Activated CD8-positive, alpha-beta T cell treated with anti-CD3 and anti-CD28 coated beads, Interleukin-2, amount 10 ng/mL, durations not matched to agents 7 days and 5 days (primary cell): Measurements from ENCODE around the gene CLCA4. TPM values are rescaled to one million over a fixed set of nuclear protein-coding genes. Genes with fewer than 3 reads are reported as not detected.

ENCODE experiments used
- ATAC-seq: fragments of 150-1000 bp; cut with Tn5 transposase; one replicate; pipeline ENCODE4 v1.10.0; 2021; ENCODE audit warnings: moderate library complexity
- CTCF ChIA-PET: fragments of 350-600 bp; sonication (Branson Sonifier 250); formaldehyde crosslinking; loops from one replicate; lab custom pipeline; 2021; ENCODE audit warnings: antibody characterized with exemption; lab: Charles Lee
- POLR2A ChIA-PET: fragments of 350-600 bp; sonication (Branson Sonifier 250); formaldehyde crosslinking; loops from one replicate; lab custom pipeline; 2021; ENCODE audit warnings: antibody characterized with exemption; lab: Charles Lee
- DNase-seq: peaks from one replicate; pipeline ENCODE4 v3.0.0-alpha.2; 2020
- H3K27ac Mint-ChIP-seq: one replicate; pipeline ENCODE4 v1.8.0; 2021; ENCODE audit warnings: mild to moderate bottlenecking, mixed read lengths
- H3K27me3 Mint-ChIP-seq: one replicate; pipeline ENCODE4 v1.8.0; 2021; ENCODE audit warnings: low read depth, mixed read lengths
- H3K36me3 Mint-ChIP-seq: one replicate; pipeline ENCODE4 v1.8.0; 2021; ENCODE audit warnings: low read depth, mixed read lengths
- H3K4me1 Mint-ChIP-seq: one replicate; pipeline ENCODE4 v1.8.0; 2021; ENCODE audit warnings: low read depth, mixed read lengths
- H3K4me3 Mint-ChIP-seq: one replicate; pipeline ENCODE4 v1.8.0; 2021; ENCODE audit warnings: mild to moderate bottlenecking, mixed read lengths
- H3K9me3 Mint-ChIP-seq: one replicate; pipeline ENCODE4 v1.8.0; 2022; ENCODE audit warnings: mixed read lengths; ENCODE audit not compliant: insufficient read depth
- total RNA-seq, 2 experiments: library from RNA; stranded (reverse); gene quantifications; one replicate each; pipeline ENCODE4 v1.2.3, GENCODE V29; 2021

Gene CLCA4
- total RNA-seq, 2 experiments from 2014 or later: not detected

GRCh38 chr1:86530211-86530845, 16.6 kb upstream of the CLCA4 start:
- Mint-ChIP-seq H3K36me3 (no peaks in the 10 kb centered on the region), H3K9me3 (no peaks in the 10 kb centered on the region), H3K4me3 (no peak overlapping the region), H3K27ac (no peak overlapping the region), H3K4me1 (no peaks in the 10 kb centered on the region), H3K27me3 (peaks cover 13% of the 10 kb centered on the region)
- ATAC-seq: no peak
- no peak for DNase-seq
- ChIA-PET POLR2A (no interaction called here), CTCF (no interaction called here)

DNA sequence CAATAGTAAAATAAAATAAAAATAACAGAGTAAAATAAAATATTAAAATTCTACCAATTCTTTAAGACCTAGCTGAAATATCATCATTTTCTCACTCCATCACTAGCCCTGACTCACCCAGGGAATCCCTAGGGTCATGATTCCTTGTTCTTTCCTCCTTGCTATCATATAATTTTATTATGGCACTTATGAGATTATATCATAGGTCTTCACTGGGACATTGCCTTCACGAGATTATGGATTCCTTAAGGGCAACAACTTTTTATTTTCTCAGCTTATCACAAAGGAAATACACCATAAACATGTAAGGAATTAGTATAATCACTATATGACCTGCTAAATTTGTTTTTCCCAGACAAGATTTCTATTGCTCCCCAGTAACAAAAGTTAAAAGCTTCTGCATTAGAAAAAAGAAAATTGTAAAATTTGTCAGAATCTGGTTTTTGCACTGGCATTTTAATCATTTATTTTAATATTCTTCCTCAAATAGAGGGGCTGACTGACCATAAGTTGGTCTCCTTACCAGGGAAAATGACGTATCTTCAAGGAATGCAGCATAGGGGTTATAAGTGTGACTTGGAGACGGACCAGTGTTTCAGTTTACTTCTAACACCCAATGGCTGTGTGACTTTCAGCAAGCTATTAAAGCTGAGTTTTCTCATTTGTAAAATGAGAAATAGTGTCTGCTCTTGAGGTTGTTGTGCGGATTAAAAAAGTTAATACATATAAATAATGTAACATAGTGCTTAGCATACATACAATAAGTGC, 8.8 kb upstream of the CLCA4 start:
- POLR2A ChIA-PET: no interaction called here
- no peak for DNase-seq
- Mint-ChIP-seq H3K4me1 (no peaks in the 10 kb centered on the region), H3K9me3 (no peaks in the 10 kb centered on the region), H3K27ac (no peak overlapping the region), H3K27me3 (peaks cover 13% of the 10 kb centered on the region), H3K36me3 (no peaks in the 10 kb centered on the region), H3K4me3 (no peak overlapping the region)
- CTCF ChIA-PET: interaction anchor here (1.6 kb wide), 1 partner anchor 31 kb away, joined by 4 read pairs; no protein-coding TSS in a partner anchor
- ATAC-seq: no peak

- H3K9me3 Mint-ChIP-seq: no peaks in the 10 kb centered on the region
- ChIA-PET CTCF (interaction anchor here (1.6 kb wide), 1 partner anchor 32 kb away, joined by 4 read pairs; no protein-coding TSS in a partner anchor), POLR2A (no interaction called here)
- DNase-seq: no peak
- H3K27ac Mint-ChIP-seq: no peak overlapping the region
- ATAC-seq: no peak
- peaks cover 8% of the 10 kb centered on the region for H3K27me3 Mint-ChIP-seq
- no peaks in the 10 kb centered on the region for H3K36me3 Mint-ChIP-seq
- no peak overlapping the region for H3K4me3 Mint-ChIP-seq
- no peaks in the 10 kb centered on the region for H3K4me1 Mint-ChIP-seq
Observed at GRCh38 chr1:86538775-86539174, 8.1 kb upstream of the CLCA4 start.

DNA sequence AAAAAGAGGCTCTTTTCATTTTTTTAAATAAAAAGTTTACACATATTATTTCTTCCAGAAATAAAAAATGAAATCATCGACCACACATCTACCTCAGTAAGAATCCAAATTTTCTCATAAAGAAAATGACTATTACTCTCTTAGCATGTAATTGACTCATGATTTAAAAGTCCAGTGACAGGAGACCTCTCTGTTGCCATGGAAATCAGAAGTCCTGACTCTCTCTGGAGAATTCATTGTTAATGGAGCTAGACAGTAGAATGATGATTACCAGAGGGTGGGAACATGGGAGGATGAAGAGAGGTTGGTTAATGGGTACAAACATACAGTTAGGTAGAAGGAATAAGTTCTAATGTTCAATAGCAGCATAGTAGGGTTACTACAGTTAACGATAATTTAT, 5.0 kb upstream of the CLCA4 start:
- no peak for DNase-seq
- no peaks in the 10 kb centered on the region for H3K36me3 Mint-ChIP-seq
- POLR2A ChIA-PET: no interaction called here
- H3K4me1 Mint-ChIP-seq: no peaks in the 10 kb centered on the region
- no peak overlapping the region for H3K4me3 Mint-ChIP-seq
- no peak overlapping the region for H3K27ac Mint-ChIP-seq
- no peaks in the 10 kb centered on the region for H3K9me3 Mint-ChIP-seq
- CTCF ChIA-PET: interaction anchor here (0.9 kb wide), 1 partner anchor 43 kb away, joined by 3 read pairs; no protein-coding TSS in a partner anchor
- H3K27me3 Mint-ChIP-seq: peaks cover 2% of the 10 kb centered on the region
- no peak for ATAC-seq

DNA sequence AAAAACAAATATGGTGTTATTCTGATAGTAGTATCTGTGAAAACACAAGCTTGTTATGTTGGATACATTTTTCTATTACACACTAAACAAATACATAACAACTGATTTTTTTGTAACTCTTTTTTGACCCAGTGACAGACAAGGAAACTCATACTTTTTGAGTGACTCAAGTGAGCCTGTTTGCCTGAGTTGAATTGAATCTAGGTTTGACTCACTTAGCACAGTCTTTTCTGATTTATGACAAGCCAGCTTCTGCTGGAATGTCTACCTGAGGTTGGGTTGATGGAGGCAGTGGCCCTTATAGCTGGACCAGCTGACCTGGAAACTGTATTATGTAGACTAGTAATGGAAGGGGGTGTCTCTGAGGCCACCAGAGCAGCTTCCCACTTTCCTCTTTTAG, 4.2 kb upstream of the CLCA4 start:
- Mint-ChIP-seq H3K27ac (no peak overlapping the region), H3K27me3 (peaks cover 2% of the 10 kb centered on the region)
- POLR2A ChIA-PET: no interaction called here

DNA sequence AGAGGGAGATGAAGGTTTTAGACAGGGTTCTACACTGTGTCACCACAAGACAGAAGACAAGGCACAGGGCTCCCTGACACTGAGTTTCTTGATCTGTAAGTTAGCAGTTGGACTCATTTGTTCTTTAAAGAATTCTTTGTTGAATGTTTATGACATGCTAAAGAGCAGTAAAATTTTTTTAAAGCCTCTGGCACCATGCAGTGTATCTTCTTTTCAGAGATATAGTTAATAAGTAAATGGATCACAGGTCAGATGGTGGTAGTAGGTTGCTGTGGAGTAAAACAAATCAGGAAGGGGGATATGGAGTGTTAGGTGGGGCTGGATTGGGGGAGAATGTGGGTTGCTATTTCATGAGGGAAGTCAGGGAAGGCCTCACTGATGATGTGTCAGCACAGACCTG, 2.0 kb downstream of the CLCA4 start:
- Mint-ChIP-seq H3K27me3 (peaks cover 2% of the 10 kb centered on the region), H3K27ac (no peak overlapping the region), H3K36me3 (no peaks in the 10 kb centered on the region), H3K4me3 (no peak overlapping the region), H3K9me3 (no peaks in the 10 kb centered on the region), H3K4me1 (no peaks in the 10 kb centered on the region)
- DNase-seq: no peak
- ChIA-PET CTCF (no interaction called here), POLR2A (no interaction called here)
- no peak for ATAC-seq

More for the DNA sequence above, 4.2 kb upstream of the CLCA4 start:
- H3K4me3 Mint-ChIP-seq: no peak overlapping the region
- no peaks in the 10 kb centered on the region for H3K4me1 Mint-ChIP-seq
- DNase-seq: no peak
- no peak for ATAC-seq
- no peaks in the 10 kb centered on the region for H3K9me3 Mint-ChIP-seq
- CTCF ChIA-PET: interaction anchor here (0.9 to 1.0 kb wide), 2 partner anchors 34 to 43 kb away, joined by 3 to 4 read pairs; no protein-coding TSS in a partner anchor
- H3K36me3 Mint-ChIP-seq: no peaks in the 10 kb centered on the region

- Mint-ChIP-seq H3K4me1 (no peaks in the 10 kb centered on the region), H3K4me3 (no peak overlapping the region), H3K27me3 (no peaks in the 10 kb centered on the region), H3K36me3 (no peaks in the 10 kb centered on the region), H3K27ac (no peak overlapping the region), H3K9me3 (no peaks in the 10 kb centered on the region)
- ChIA-PET POLR2A (no interaction called here), CTCF (no interaction called here)
- ATAC-seq (no peak), DNase-seq (no peak)
Observed at GRCh38 chr1:86551305-86551704, 4.4 kb downstream of the CLCA4 start.

DNA sequence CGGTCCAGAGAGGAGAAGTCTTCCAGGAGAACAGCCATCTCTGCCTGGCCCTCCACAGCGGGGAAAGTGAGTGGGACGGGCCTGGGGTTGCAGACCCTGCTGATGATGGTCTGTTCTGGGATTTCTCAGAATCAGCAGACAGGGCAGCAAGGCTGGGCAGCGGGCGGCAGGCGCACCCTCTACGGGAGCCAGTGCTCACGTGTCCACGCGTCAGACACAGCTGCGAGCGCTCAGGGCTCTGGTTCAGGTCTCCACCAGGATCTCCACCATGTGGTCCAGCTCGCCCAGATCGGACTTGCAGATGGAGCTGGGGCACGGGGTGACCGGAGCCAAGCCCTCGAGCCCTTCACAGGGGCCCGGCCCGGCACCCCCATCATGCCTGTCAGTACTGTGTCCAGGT, 5.5 kb downstream of the CLCA4 start:
- DNase-seq (no peak), ATAC-seq (no peak)
- Mint-ChIP-seq H3K36me3 (no peaks in the 10 kb centered on the region), H3K4me1 (no peaks in the 10 kb centered on the region), H3K9me3 (no peaks in the 10 kb centered on the region), H3K4me3 (no peak overlapping the region), H3K27ac (no peak overlapping the region), H3K27me3 (no peaks in the 10 kb centered on the region)
- ChIA-PET CTCF (no interaction called here), POLR2A (no interaction called here)

DNA sequence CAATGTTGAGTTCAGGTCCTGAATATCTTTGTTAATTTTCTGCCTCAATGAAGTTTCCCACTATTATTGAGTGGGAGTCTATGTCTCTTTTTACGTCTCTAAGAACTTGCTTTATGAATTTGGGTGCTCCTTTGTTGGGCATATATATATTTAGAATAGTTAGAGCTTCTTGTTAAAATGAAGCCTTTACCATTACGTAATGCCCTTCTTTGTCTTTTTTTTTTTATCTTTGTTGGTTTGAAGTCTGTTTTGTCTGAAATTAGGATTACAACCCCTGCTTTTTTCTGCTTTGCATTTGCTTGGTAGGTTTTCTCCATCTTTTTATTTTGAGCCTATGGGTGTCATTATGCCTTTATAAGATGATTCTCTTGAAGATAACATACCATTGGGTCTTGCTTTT, 10.9 kb downstream of the CLCA4 start:
- H3K27me3 Mint-ChIP-seq: no peaks in the 10 kb centered on the region
- no peak for ATAC-seq
- no peak for DNase-seq
- ChIA-PET CTCF (no interaction called here), POLR2A (no interaction called here)
- H3K9me3 Mint-ChIP-seq: peaks cover 16% of the 10 kb centered on the region
- H3K36me3 Mint-ChIP-seq: no peaks in the 10 kb centered on the region
- H3K27ac Mint-ChIP-seq: no peak overlapping the region
- H3K4me1 Mint-ChIP-seq: no peaks in the 10 kb centered on the region
- no peak overlapping the region for H3K4me3 Mint-ChIP-seq

- ChIA-PET POLR2A (no interaction called here), CTCF (no interaction called here)
- ATAC-seq (no peak), DNase-seq (no peak)
- H3K4me1 Mint-ChIP-seq: no peaks in the 10 kb centered on the region
- peaks cover 6% of the 10 kb centered on the region for H3K9me3 Mint-ChIP-seq
- no peak overlapping the region for H3K4me3 Mint-ChIP-seq
- peaks cover 9% of the 10 kb centered on the region for H3K27me3 Mint-ChIP-seq
- H3K27ac Mint-ChIP-seq: no peak overlapping the region
- H3K36me3 Mint-ChIP-seq: no peaks in the 10 kb centered on the region
Observed at GRCh38 chr1:86563849-86564248, 17.0 kb downstream of the CLCA4 start.

DNA sequence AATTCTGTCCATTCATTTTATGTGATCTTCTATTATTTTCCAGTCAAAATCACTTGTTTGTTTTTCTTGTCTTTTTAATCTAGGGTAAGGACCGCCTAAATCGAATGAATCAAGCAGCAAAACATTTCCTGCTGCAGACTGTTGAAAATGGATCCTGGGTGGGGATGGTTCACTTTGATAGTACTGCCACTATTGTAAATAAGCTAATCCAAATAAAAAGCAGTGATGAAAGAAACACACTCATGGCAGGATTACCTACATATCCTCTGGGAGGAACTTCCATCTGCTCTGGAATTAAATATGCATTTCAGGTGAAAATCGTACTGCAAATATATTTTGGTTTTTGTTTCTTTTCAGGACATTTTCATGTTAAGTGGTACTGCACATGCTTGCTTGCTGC, 20.5 kb downstream of the CLCA4 start:
- DNase-seq (no peak), ATAC-seq (no peak)
- H3K27me3 Mint-ChIP-seq: peaks cover 15% of the 10 kb centered on the region
- POLR2A ChIA-PET: no interaction called here
- no peak overlapping the region for H3K4me3 Mint-ChIP-seq
- no peak overlapping the region for H3K27ac Mint-ChIP-seq
- CTCF ChIA-PET: no interaction called here
- H3K9me3 Mint-ChIP-seq: no peaks in the 10 kb centered on the region
- no peaks in the 10 kb centered on the region for H3K4me1 Mint-ChIP-seq
- no peaks in the 10 kb centered on the region for H3K36me3 Mint-ChIP-seq

DNA sequence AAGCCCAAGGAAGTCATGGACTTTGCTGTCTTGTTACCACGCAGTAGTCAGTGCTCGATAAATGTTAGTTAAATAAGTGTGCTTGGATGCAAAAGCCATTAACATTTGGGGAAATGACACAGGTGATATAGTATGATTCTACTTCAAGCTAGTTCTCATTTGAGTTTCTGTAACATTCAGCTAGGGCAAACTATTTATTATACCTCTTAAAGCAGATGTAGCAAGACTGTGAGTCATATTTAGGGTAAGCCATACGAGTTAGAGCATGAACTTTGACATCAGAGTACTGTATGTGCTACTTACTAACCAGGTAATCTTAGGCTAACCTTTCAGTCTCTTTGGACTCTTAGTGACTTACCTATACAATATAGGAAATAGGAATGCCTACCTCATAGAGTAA, 21.0 kb downstream of the CLCA4 start:
- ChIA-PET POLR2A (no interaction called here), CTCF (no interaction called here)
- peaks cover 15% of the 10 kb centered on the region for H3K27me3 Mint-ChIP-seq
- no peaks in the 10 kb centered on the region for H3K9me3 Mint-ChIP-seq
- H3K27ac Mint-ChIP-seq: no peak overlapping the region
- H3K4me1 Mint-ChIP-seq: no peaks in the 10 kb centered on the region
- no peaks in the 10 kb centered on the region for H3K36me3 Mint-ChIP-seq
- ATAC-seq (no peak), DNase-seq (no peak)
- H3K4me3 Mint-ChIP-seq: no peak overlapping the region
